ENCODE measurements around the gene ARHGAP15. TPM values are rescaled to one million over a fixed set of nuclear protein-coding genes. Genes with fewer than 3 reads are reported as not detected.
A peak's percentile ranks its signal among the peaks of the same experiment; 100 is the strongest.

The ARHGAP15 gene
- total and polyA plus RNA-seq, 3 donors from 2014 or later: 2.2 to 15.0 (median 7.7) TPM

GRCh38 chr2:143258126-143258892, 129.1 kb downstream of the ARHGAP15 start:
- Histone ChIP-seq H3K27ac (no peak overlapping the region), H3K4me1 (no peaks in the 10 kb centered on the region), H3K9me3 (no peaks in the 10 kb centered on the region), H3K36me3 (ENCODE audit: low read depth, missing control alignments) (no peaks in the 10 kb centered on the region), H3K4me3 (no peak overlapping the region), H3K27me3 (no peaks in the 10 kb centered on the region)
- intact Hi-C loops (cut with DNase I; ENCODE audit: low total_unique reads): no loop called here
- no peak for DNase-seq
- WGBS, 2 donors: 79 to 85% methylated on average over 3 of the region's 3 CpGs
- TF ChIP-seq POLR2A (IDR thresholded peaks at IDR 0.05): no peak
- no peak for TF ChIP-seq CTCF (IDR thresholded peaks at IDR 0.05)

GRCh38 chr2:143259368-143259958, 130.2 kb downstream of the ARHGAP15 start:
- WGBS, 2 donors: 18 to 28% methylated on average over 5 of the region's 5 CpGs
- DNase-seq: peak; percentile 86
- no peak overlapping the region for H3K27ac ChIP-seq
- no peaks in the 10 kb centered on the region for H3K27me3 ChIP-seq
- intact Hi-C loops (cut with DNase I; ENCODE audit: low total_unique reads): no loop called here
- H3K4me1 ChIP-seq: no peaks in the 10 kb centered on the region
- no peaks in the 10 kb centered on the region for H3K36me3 ChIP-seq (ENCODE audit: low read depth, missing control alignments)
- no peak overlapping the region for H3K4me3 ChIP-seq
- H3K9me3 ChIP-seq: no peaks in the 10 kb centered on the region
- TF ChIP-seq POLR2A (IDR thresholded peaks at IDR 0.05) (no peak), CTCF (IDR thresholded peaks at IDR 0.05) (peak; percentile 39 to 70 (median 61))

- WGBS, 2 donors: 80 to 93% methylated on average over 4 of the region's 4 CpGs
- Histone ChIP-seq H3K27me3 (no peaks in the 10 kb centered on the region), H3K36me3 (ENCODE audit: low read depth, missing control alignments) (no peaks in the 10 kb centered on the region), H3K9me3 (no peaks in the 10 kb centered on the region), H3K4me3 (no peak overlapping the region), H3K4me1 (no peaks in the 10 kb centered on the region), H3K27ac (no peak overlapping the region)
- intact Hi-C loops (cut with DNase I; ENCODE audit: low total_unique reads): no loop called here
- no peak for DNase-seq
- no peak for TF ChIP-seq CTCF (IDR thresholded peaks at IDR 0.05)
- TF ChIP-seq POLR2A (IDR thresholded peaks at IDR 0.05): no peak
Observed at GRCh38 chr2:143261986-143262385, 132.8 kb downstream of the ARHGAP15 start.

- Histone ChIP-seq H3K27ac (no peak overlapping the region), H3K27me3 (no peaks in the 10 kb centered on the region), H3K9me3 (no peaks in the 10 kb centered on the region), H3K36me3 (ENCODE audit: low read depth, missing control alignments) (no peaks in the 10 kb centered on the region), H3K4me3 (no peak overlapping the region), H3K4me1 (no peaks in the 10 kb centered on the region)
- WGBS, 2 donors: 84 to 96% methylated on average over 4 of the region's 4 CpGs
- intact Hi-C loops (cut with DNase I; ENCODE audit: low total_unique reads): no loop called here
- no peak for DNase-seq
- TF ChIP-seq CTCF (IDR thresholded peaks at IDR 0.05) (no peak), POLR2A (IDR thresholded peaks at IDR 0.05) (no peak)
Observed at GRCh38 chr2:143262389-143262788, 133.2 kb downstream of the ARHGAP15 start.
